HepG2 (cell line): Measurements from ENCODE around the gene LMTK2. TPM values are rescaled to one million over a fixed set of nuclear protein-coding genes. Genes with fewer than 3 reads are reported as not detected.

Experiments used
- ATAC-seq: fragments of 200-7000 bp; cut with Tn5 transposase; 3 replicates; pipeline ENCODE4 v1.9.1; 2020; ENCODE audit warnings: mild to moderate bottlenecking, moderate library complexity
- BruUV-seq: library from RNA; stranded (reverse); fragments of 400-500 nt; replicated peaks from 2 replicates; lab custom pipeline; 2021; lab: Mats Ljungman, UMichigan
- CTCF ChIA-PET: fragments of 300-600 bp; formaldehyde crosslinking; extraction: SDS; loops from one replicate; lab custom pipeline; 2021; ENCODE audit warnings: low total read pairs, inconsistent platforms, low intra/inter-chr PET ratio; lab: Yijun Ruan, JAX
- POLR2A ChIA-PET: fragments of 350-600 bp; sonication (Branson Sonifier 250); formaldehyde crosslinking; loops from one replicate; lab custom pipeline; 2020; ENCODE audit warnings: antibody characterized with exemption, inconsistent platforms; lab: Yijun Ruan, JAX
- DNase-seq: peaks from one replicate; pipeline ENCODE4 v3.0.0-alpha.2; 2015; ENCODE audit warnings: low spot score
- FAIRE-seq: peaks from 3 replicates; lab custom pipeline; 2011; peaks lifted over from hg19 to GRCh38; lab: Jason Lieb, UNC
- H2AFZ ChIP-seq: one replicate; pipeline ENCODE4 v1.6.1; 2011; ENCODE audit warnings: low read length, inconsistent platforms
- H3K27ac ChIP-seq: fragments of 300-600 bp; 3 replicates; pipeline ENCODE4 v1.8.0; 2011; ENCODE audit warnings: mixed run types, mild to moderate bottlenecking, mixed read lengths, low read length, inconsistent platforms; ENCODE audit not compliant: insufficient read depth; ENCODE audit errors: extremely low read length
- H3K27me3 ChIP-seq, 2 experiments: fragments of 200-600 bp in 1 of 2; 2 replicates in 1 of 2; 3 replicates in 1 of 2; pipeline versions ENCODE4 v1.6.0 to v1.8.0; 2011; ENCODE audit warnings: low read length in 2 of 2, mild to moderate bottlenecking in 2 of 2, moderate library complexity in 2 of 2, inconsistent platforms in 1 of 2; ENCODE audit not compliant: insufficient read depth in 2 of 2, control insufficient read depth in 1 of 2
- H3K36me3 ChIP-seq, 2 experiments: fragments of 200-600 bp in 1 of 2; replicated peaks in 1 of 2; 2 replicates in 1 of 2; 3 replicates in 1 of 2; pipeline versions ENCODE4 v1.5.1 to v1.8.0; 2011; ENCODE audit warnings: low read length in 2 of 2, inconsistent platforms in 1 of 2; ENCODE audit not compliant: insufficient read depth in 2 of 2, control insufficient read depth in 1 of 2
- H3K4me1 ChIP-seq: 2 replicates; pipeline ENCODE4 v1.5.1; 2012; ENCODE audit warnings: low read length, inconsistent platforms; ENCODE audit not compliant: insufficient read depth
- H3K4me2 ChIP-seq: 2 replicates; pipeline ENCODE4 v1.6.0; 2011; ENCODE audit warnings: low read depth, low read length, inconsistent platforms
- H3K4me3 ChIP-seq, 3 experiments: fragments of 200-600 bp in 1 of 3; sonication (generic), shearing (Covaris generic) in 1 of 3; replicated peaks in 1 of 3; 2 replicates each; pipeline ENCODE4 v1.5.1; 2011 to 2016; ENCODE audit warnings: low read length in 3 of 3, inconsistent platforms in 2 of 3, low read depth in 2 of 3, mild to moderate bottlenecking in 2 of 3, control low read depth in 1 of 3, mixed read lengths in 1 of 3; ENCODE audit not compliant: insufficient read depth in 1 of 3
- H3K79me2 ChIP-seq: one replicate; pipeline ENCODE4 v1.6.1; 2011; ENCODE audit warnings: low read length, inconsistent platforms; ENCODE audit not compliant: insufficient read depth
- H3K9ac ChIP-seq: 2 replicates; pipeline ENCODE4 v1.6.0; 2011; ENCODE audit warnings: mild to moderate bottlenecking, low read depth, low read length, inconsistent platforms; ENCODE audit not compliant: insufficient read depth
- H3K9me3 ChIP-seq: 2 replicates; pipeline ENCODE4 v1.5.1; 2012; ENCODE audit warnings: mild to moderate bottlenecking, low read length
- H4K20me1 ChIP-seq: 2 replicates; pipeline ENCODE4 v1.6.0; 2011; ENCODE audit warnings: inconsistent platforms, mild to moderate bottlenecking, low read length, moderate library complexity; ENCODE audit not compliant: insufficient read depth
- ARNT2 ChIP-seq: sonication (generic); formaldehyde crosslinking; IDR thresholded peaks from 2 replicates; pipeline ENCODE4 v1.8.0; 2022; ENCODE audit warnings: mild to moderate bottlenecking, low read depth, missing genetic modification reagents, moderate library complexity
- BHLHE40 ChIP-seq: IDR thresholded peaks from 2 replicates; pipeline ENCODE4 v1.6.1; 2011; ENCODE audit warnings: low read length, improper control_type of control experiment
- FOXA1 ChIP-seq, 2 experiments: fragments of 450-650 bp in 1 of 2; sonication (generic) in 1 of 2; formaldehyde crosslinking in 1 of 2; IDR thresholded peaks; 2 replicates each; pipeline versions ENCODE4 v1.4.0 to v1.6.1; 2016 to 2020; ENCODE audit warnings: missing genetic modification reagents in 1 of 2
- GFI1 ChIP-seq: sonication (generic); formaldehyde crosslinking; IDR thresholded peaks from 2 replicates; pipeline ENCODE4 v1.5.0; 2020; ENCODE audit warnings: missing genetic modification reagents, mild to moderate bottlenecking, borderline replicate concordance
- KDM6A ChIP-seq: IDR thresholded peaks from 2 replicates; pipeline ENCODE4 v1.6.1; 2016; ENCODE audit warnings: low read depth
- NFIB ChIP-seq: sonication (generic); formaldehyde crosslinking; IDR thresholded peaks from 2 replicates; pipeline ENCODE4 v1.9.0; 2021; ENCODE audit warnings: missing genetic modification reagents, mild to moderate bottlenecking, borderline replicate concordance
- PAX8 ChIP-seq: sonication (generic); formaldehyde crosslinking; IDR thresholded peaks from 2 replicates; pipeline ENCODE4 v1.8.0; 2022; ENCODE audit warnings: mild to moderate bottlenecking, missing genetic modification reagents, borderline replicate concordance
- PLRG1 ChIP-seq: fragments of 450-650 bp; conservative IDR thresholded peaks from 2 replicates; pipeline ENCODE4 v1.6.1; 2016
- TCF12 ChIP-seq, 2 experiments: fragments of 450-650 bp in 1 of 2; sonication (generic) in 1 of 2; formaldehyde crosslinking in 1 of 2; IDR thresholded peaks; 2 replicates each; pipeline versions ENCODE4 v1.6.1 to v1.8.0; 2017 to 2022; ENCODE audit warnings: antibody characterized with exemption in 1 of 2, mild to moderate bottlenecking in 1 of 2, missing genetic modification reagents in 1 of 2, moderate library complexity in 1 of 2
- TEAD2 ChIP-seq: sonication (generic); formaldehyde crosslinking; IDR thresholded peaks from 2 replicates; pipeline ENCODE4 v1.9.0; 2021; ENCODE audit warnings: missing genetic modification reagents
- TEAD3 ChIP-seq: optimal IDR thresholded peaks from 2 replicates; pipeline ENCODE3; 2016; ENCODE audit warnings: borderline replicate concordance
- ZMYM3 ChIP-seq: sonication (generic); formaldehyde crosslinking; IDR thresholded peaks from 2 replicates; pipeline ENCODE4 v1.5.1; 2020; ENCODE audit warnings: mild to moderate bottlenecking, missing genetic modification reagents
- ZNF256 ChIP-seq: sonication (generic); formaldehyde crosslinking; conservative IDR thresholded peaks from 2 replicates; pipeline ENCODE4 v1.4.0; 2020; ENCODE audit warnings: missing genetic modification reagents
- WGBS: methylation state at CpG from one replicate; pipeline ENCODE4 v1.1.6; 2017; ENCODE audit warnings: low lambda C conversion rate; 5-methylcytosine and 5-hydroxymethylcytosine counted together
- in situ Hi-C: cut with HindIII; loops from 2 replicates; pipeline ENCODE4 v1.10.0; 2017; ENCODE audit warnings: low pct_unique_long_range_greater_than_20kb; ENCODE audit not compliant: extremely low pct_ligation_motif_present
- intact Hi-C: fragments of 100-400 bp; cut with micrococcal nuclease; formaldehyde crosslinking; loops from one replicate; pipeline ENCODE4 v1.10.0; 2022; ENCODE audit not compliant: unreplicated experiment
- polyA plus RNA-seq, 8 experiments: library from polyadenylated mRNA; depleted of rRNA in 3 of 8; stranded (reverse) in 7 of 8; unstranded in 1 of 8; fragments of >200 nt; fragmentation: Illumina TruSeq in 4 of 8; extraction: Trizol in 4 of 8; gene quantifications; 2 replicates each; pipeline versions ENCODE4 v1.2.1 to v1.2.3, GENCODE V29; 2011 to 2016; ENCODE audit warnings: low read depth in 4 of 8, missing spikeins in 1 of 8, mixed read lengths in 1 of 8; ENCODE audit not compliant: insufficient read depth in 1 of 8
- total RNA-seq, 5 experiments: library from RNA; depleted of rRNA; stranded (reverse); fragments of >200 nt; fragmentation: Illumina TruSeq; extraction: Trizol; gene quantifications; 2 replicates each; pipeline ENCODE4 v1.2.3, GENCODE V29; 2016; ENCODE audit warnings: low read depth in 1 of 5

Gene LMTK2
- total and polyA plus RNA-seq, 2 of the 13 experiments (the other 11 are each of a cell fraction or from before 2014, with no cell fraction given): 9.5 to 11.7 TPM

GRCh38 chr7:98229441-98229840, 122.8 kb downstream of the LMTK2 start:
- no peak overlapping the region for H3K4me3 ChIP-seq
- no peak for ATAC-seq
- H3K36me3 ChIP-seq: no peaks in the 10 kb centered on the region
- H2AFZ ChIP-seq: no peak overlapping the region
- ChIA-PET CTCF (no interaction called here), POLR2A (no interaction called here)
- no peaks in the 10 kb centered on the region for H4K20me1 ChIP-seq
- intact Hi-C loops (no loop called here), in situ Hi-C loops (no loop called here)
- TF ChIP-seq NFIB (CRISPR knock-in tag) (no peak), ZNF256 (CRISPR knock-in tag) (no peak), ZMYM3 (CRISPR knock-in tag) (no peak), TEAD3 (CRISPR knock-in tag) (no peak), TCF12 (IDR thresholded peaks at IDR 0.05) (no peak), TCF12 (CRISPR knock-in tag; IDR thresholded peaks at IDR 0.05) (no peak), PAX8 (CRISPR knock-in tag) (no peak), PLRG1 (no peak), TEAD2 (CRISPR knock-in tag) (no peak), FOXA1 (IDR thresholded peaks at IDR 0.05) (no peak), FOXA1 (CRISPR knock-in tag; IDR thresholded peaks at IDR 0.05) (no peak), GFI1 (CRISPR knock-in tag) (no peak), BHLHE40 (no peak), ARNT2 (no peak), KDM6A (CRISPR knock-in tag) (no peak)
- H3K9me3 ChIP-seq: no peaks in the 10 kb centered on the region
- DNase-seq: no peak
- WGBS: 100% methylated on average over 2 of the region's 11 CpGs
- H3K27me3 ChIP-seq: no peaks in the 10 kb centered on the region
- no peak overlapping the region for H3K27ac ChIP-seq
- H3K79me2 ChIP-seq: no peaks in the 10 kb centered on the region
- no peak overlapping the region for H3K9ac ChIP-seq
- FAIRE-seq: no peak
- H3K4me2 ChIP-seq: no peak overlapping the region
- no TSS peak for BruUV-seq
- peaks cover 43% of the 10 kb centered on the region for H3K4me1 ChIP-seq
